Ascending aorta (tissue), 2 donors: ENCODE results near the gene CAPN1. TPM values are rescaled to one million over a fixed set of nuclear protein-coding genes. Genes with fewer than 3 reads are reported as not detected.

Experiments
- DNase-seq, 2 donors: peaks; one replicate each; pipeline ENCODE4 v3.0.0-alpha.2; 2019; ENCODE audit warnings: low spot score in 2 of 2
- H3K27ac ChIP-seq, 2 donors: fragments of 200-600 bp; sonication (generic); one replicate each; pipeline ENCODE4 v1.5.1; 2016 to 2017; ENCODE audit warnings: mild to moderate bottlenecking in 1 of 2
- H3K27me3 ChIP-seq: fragments of 200-600 bp; sonication (generic); one replicate; pipeline ENCODE4 v1.5.1; 2017
- H3K36me3 ChIP-seq, 2 donors: fragments of 200-600 bp; sonication (generic); one replicate each; pipeline ENCODE4 v1.5.1; 2016
- H3K4me1 ChIP-seq, 2 donors: fragments of 200-600 bp; sonication (generic); one replicate each; pipeline ENCODE4 v1.5.1; 2016 to 2017; ENCODE audit warnings: mild to moderate bottlenecking in 1 of 2
- H3K4me3 ChIP-seq, 2 donors: fragments of 200-600 bp; sonication (generic); one replicate each; pipeline ENCODE4 v1.5.1; 2016 to 2017; ENCODE audit warnings: mild to moderate bottlenecking in 1 of 2
- H3K9me3 ChIP-seq, 2 donors: fragments of 200-600 bp; sonication (generic); one replicate each; pipeline ENCODE4 v1.5.1; 2016
- intact Hi-C: fragments of 100-400 bp; cut with DNase I; formaldehyde crosslinking; loops from one replicate; pipeline ENCODE4 v1.15.1; 2023
- total RNA-seq: library from RNA; depleted of rRNA; stranded (reverse); fragments of >200 nt; gene quantifications from one replicate; pipeline ENCODE4 v1.1.0, GENCODE V29; 2016
- TF ChIP-seq, protein P1 (sequence below), 3 experiments: fragments of 200-600 bp in 2 of 3; fragments of 450-650 bp in 1 of 3; sonication (generic) in 2 of 3; IDR thresholded peaks; one replicate each; pipeline ENCODE4 v1.5.1; 2016 to 2019; ENCODE audit warnings: antibody characterized with exemption in 3 of 3, mild to moderate bottlenecking in 1 of 3, moderate library complexity in 1 of 3

Gene CAPN1
- total RNA-seq, 1 donor from 2014 or later, result 239 TPM

DNA sequence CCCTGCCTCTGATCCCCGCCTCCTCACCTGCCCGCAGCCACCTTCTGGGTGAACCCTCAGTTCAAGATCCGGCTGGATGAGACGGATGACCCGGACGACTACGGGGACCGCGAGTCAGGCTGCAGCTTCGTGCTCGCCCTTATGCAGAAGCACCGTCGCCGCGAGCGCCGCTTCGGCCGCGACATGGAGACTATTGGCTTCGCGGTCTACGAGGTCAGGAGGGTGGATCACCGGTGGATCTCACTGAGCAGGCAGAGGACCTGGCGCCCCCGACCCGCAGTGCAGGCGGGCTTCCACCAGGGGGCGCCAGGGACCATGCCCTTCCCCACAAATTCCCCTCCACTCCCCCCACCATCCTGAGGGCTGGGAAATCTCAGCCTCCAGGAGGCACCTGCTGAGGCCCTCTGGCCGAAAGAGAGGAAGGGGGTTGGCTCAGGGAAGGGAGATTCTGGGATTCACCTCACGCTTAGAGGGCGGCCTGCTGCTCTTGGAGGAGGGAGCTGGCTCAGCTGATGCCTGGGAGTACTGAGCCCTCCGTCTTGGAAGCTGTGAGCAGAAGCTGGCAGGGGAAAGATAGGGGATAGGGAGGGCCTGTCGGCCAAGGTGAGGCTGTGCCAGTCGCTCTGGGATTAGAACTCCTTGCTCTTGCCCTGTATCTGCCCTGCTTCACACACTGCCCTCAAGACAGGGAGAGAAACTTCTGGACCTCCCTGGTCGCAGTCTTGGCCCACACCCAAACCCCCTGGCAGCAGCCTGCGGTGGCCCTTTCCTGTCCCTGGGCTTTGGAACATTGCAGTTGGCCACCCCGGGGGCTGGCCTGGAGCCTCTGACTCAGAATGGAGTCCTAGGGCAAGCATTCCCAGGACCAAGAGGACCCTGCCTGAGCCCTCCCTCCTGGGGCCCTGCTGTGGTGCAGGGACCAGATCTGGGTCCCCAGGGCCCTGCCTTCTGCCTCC is 23.2 kb downstream of the CAPN1 start:
- peaks cover 79 to 90% of the 10 kb centered on the region in 2 donors for H3K36me3 ChIP-seq
- intact Hi-C loops, result no loop called here
- no peak overlapping the region for H3K4me3 ChIP-seq
- H3K4me1 ChIP-seq, result no peaks in the 10 kb centered on the region
- H3K27me3 ChIP-seq, result no peaks in the 10 kb centered on the region
- no peaks in the 10 kb centered on the region for H3K9me3 ChIP-seq
- TF ChIP-seq, protein P1, sequence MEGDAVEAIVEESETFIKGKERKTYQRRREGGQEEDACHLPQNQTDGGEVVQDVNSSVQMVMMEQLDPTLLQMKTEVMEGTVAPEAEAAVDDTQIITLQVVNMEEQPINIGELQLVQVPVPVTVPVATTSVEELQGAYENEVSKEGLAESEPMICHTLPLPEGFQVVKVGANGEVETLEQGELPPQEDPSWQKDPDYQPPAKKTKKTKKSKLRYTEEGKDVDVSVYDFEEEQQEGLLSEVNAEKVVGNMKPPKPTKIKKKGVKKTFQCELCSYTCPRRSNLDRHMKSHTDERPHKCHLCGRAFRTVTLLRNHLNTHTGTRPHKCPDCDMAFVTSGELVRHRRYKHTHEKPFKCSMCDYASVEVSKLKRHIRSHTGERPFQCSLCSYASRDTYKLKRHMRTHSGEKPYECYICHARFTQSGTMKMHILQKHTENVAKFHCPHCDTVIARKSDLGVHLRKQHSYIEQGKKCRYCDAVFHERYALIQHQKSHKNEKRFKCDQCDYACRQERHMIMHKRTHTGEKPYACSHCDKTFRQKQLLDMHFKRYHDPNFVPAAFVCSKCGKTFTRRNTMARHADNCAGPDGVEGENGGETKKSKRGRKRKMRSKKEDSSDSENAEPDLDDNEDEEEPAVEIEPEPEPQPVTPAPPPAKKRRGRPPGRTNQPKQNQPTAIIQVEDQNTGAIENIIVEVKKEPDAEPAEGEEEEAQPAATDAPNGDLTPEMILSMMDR (IDR thresholded peaks at IDR 0.05), result peak; percentile 69 to 87 (median 73)
- DNase-seq, result peak in 1 of 2 donors; percentile 63
- no peak overlapping the region for H3K27ac ChIP-seq

DNA sequence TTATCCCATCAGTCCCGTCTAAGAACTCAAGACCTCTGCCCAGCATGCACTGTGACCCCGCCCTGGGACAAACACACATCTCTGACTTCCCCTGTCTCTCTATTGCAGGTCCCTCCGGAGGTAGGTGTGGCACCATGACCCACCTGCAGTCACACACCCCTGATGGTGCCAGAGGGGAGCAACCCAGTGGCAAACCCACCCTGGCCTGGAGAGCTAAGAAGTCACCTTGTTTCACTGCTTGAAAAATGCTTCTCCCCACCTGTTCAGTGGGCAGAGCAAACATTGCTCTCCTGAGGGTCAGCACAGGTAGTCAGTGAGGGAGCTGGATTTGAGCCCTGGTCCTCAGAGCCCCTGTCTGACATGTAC is 23.9 kb downstream of the CAPN1 start:
- DNase-seq, result peak in 1 of 2 donors; percentile 37

DNA sequence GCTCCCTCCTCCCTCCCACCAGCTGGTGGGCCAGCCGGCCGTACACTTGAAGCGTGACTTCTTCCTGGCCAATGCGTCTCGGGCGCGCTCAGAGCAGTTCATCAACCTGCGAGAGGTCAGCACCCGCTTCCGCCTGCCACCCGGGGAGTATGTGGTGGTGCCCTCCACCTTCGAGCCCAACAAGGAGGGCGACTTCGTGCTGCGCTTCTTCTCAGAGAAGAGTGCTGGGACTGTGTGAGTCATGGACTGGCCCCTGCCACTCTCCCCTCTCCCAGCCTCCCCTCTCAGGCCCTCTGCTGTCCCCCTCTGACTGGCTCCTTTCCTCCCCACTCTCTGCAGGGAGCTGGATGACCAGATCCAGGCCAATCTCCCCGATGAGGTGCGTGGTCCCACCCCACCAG is 24.7 kb downstream of the CAPN1 start:
- Histone ChIP-seq H3K27ac (no peak overlapping the region), H3K4me1 (no peaks in the 10 kb centered on the region), H3K36me3 (peaks cover 81 to 94% of the 10 kb centered on the region in 2 donors), H3K27me3 (no peaks in the 10 kb centered on the region), H3K4me3 (no peak overlapping the region), H3K9me3 (no peaks in the 10 kb centered on the region)
- intact Hi-C loops, result no loop called here
- TF ChIP-seq, protein P1 (IDR thresholded peaks at IDR 0.05), result no peak
- peak in 1 of 2 donors; percentile 45 for DNase-seq

More for the DNA sequence above, 23.9 kb downstream of the CAPN1 start:
- no peaks in the 10 kb centered on the region for H3K9me3 ChIP-seq
- intact Hi-C loops, result no loop called here
- H3K27ac ChIP-seq, result no peak overlapping the region
- H3K4me3 ChIP-seq, result no peak overlapping the region
- H3K27me3 ChIP-seq, result no peaks in the 10 kb centered on the region
- H3K4me1 ChIP-seq, result no peaks in the 10 kb centered on the region
- TF ChIP-seq, protein P1 (IDR thresholded peaks at IDR 0.05), result no peak
- H3K36me3 ChIP-seq, result peaks cover 80 to 91% of the 10 kb centered on the region in 2 donors

DNA sequence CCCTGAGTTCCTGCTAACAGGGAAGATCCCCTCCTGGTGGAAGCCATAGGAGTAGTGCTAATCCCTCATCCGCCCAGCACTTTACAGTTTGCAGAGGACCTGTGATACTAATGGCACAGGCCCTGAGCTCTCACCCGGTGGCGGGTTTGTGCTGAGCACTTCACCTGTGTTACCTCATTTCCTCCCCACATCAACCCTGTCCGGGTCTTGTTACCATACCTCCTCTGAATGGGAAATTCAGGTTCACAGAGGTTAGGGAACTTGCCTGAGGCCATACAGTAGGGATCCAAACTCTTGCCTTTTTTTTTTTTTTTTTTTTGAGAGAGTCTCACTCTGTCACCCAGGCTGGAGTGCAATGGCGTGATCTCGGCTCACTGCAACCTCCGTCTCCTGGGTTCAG is 25.2 kb downstream of the CAPN1 start:
- Histone ChIP-seq H3K27ac (no peak overlapping the region), H3K36me3 (peaks cover 83 to 96% of the 10 kb centered on the region in 2 donors), H3K9me3 (no peaks in the 10 kb centered on the region), H3K27me3 (no peaks in the 10 kb centered on the region), H3K4me3 (no peak overlapping the region), H3K4me1 (no peaks in the 10 kb centered on the region)
- intact Hi-C loops, result no loop called here
- DNase-seq, result peak in 1 of 2 donors; percentile 49
- TF ChIP-seq, protein P1 (IDR thresholded peaks at IDR 0.05), result no peak

DNA sequence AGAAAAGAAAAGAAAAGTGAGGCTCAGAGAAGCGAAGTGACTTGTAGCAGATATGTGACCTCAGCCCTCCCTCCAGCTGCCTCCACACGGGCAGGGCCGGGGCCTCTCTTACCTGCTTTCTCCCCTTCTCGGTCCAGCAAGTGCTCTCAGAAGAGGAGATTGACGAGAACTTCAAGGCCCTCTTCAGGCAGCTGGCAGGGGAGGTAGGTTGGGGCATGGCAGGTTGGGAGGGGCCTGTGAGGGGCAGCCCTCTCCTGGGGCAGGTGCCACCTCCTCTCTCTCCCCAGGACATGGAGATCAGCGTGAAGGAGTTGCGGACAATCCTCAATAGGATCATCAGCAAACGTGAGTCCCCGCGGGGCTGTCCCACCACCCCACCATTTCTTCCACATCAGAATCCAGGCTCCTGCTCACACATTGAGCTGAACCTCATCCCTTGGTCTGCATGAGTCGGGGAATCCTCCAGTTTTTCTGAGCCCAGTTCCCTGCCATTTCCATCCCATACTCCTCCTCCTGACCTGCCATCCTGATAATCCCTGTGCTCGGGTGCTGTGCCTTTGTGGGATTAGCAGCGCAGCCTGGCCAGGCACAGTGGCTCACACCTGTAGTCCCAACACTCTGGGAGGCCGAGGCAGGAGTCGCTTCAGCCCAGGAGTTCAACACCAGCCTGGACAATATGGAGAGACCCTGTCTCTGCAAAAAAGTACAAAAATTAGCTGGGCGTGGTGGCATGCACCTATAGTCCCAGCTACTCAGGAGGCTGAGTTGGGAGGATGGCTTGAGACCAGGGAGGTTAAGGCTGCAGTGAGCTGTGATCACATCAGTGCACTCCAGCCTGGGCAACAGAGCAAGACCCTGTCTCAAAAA is 26.4 kb downstream of the CAPN1 start:
- TF ChIP-seq, protein P1 (IDR thresholded peaks at IDR 0.05), result no peak
- peak in 1 of 2 donors; percentile 55 for DNase-seq
- intact Hi-C loops, result no loop called here
- peaks cover 73 to 84% of the 10 kb centered on the region in 2 donors for H3K36me3 ChIP-seq
- no peaks in the 10 kb centered on the region for H3K27me3 ChIP-seq
- no peak overlapping the region for H3K27ac ChIP-seq
- H3K4me3 ChIP-seq, result no peak overlapping the region
- H3K4me1 ChIP-seq, result no peaks in the 10 kb centered on the region
- no peaks in the 10 kb centered on the region for H3K9me3 ChIP-seq
